NCI-H446 (cell line): ENCODE measurements around the gene CHI3L1.

ENCODE experiments used
- DNase-seq, 2 experiments: peaks; one replicate each; lab custom pipeline; 2025; lab: John Stamatoyannopoulos, UW

The CHI3L1 gene

GRCh38 chr1:203206129-203206687, 19.7 kb upstream of the CHI3L1 start:
- no peak for DNase-seq

GRCh38 chr1:203204756-203205155, 18.3 kb upstream of the CHI3L1 start:
- DNase-seq = no peak

GRCh38 chr1:203202431-203203245, 16.1 kb upstream of the CHI3L1 start:
- DNase-seq = no peak

- DNase-seq = no peak
Observed at GRCh38 chr1:203201516-203202205, 15.2 kb upstream of the CHI3L1 start.

- no peak for DNase-seq
Observed at GRCh38 chr1:203200916-203201315, 14.4 kb upstream of the CHI3L1 start.

GRCh38 chr1:203199816-203200571, 13.5 kb upstream of the CHI3L1 start:
- DNase-seq = no peak

- DNase-seq = no peak
Observed at GRCh38 chr1:203199481-203199815, 12.9 kb upstream of the CHI3L1 start.

GRCh38 chr1:203199002-203199401, 12.5 kb upstream of the CHI3L1 start:
- no peak for DNase-seq

- no peak for DNase-seq
Observed at GRCh38 chr1:203197625-203198024, 11.1 kb upstream of the CHI3L1 start.

- DNase-seq = no peak
Observed at GRCh38 chr1:203196371-203196770, 9.9 kb upstream of the CHI3L1 start.

- DNase-seq = no peak
Observed at GRCh38 chr1:203190949-203191348, 4.4 kb upstream of the CHI3L1 start.

- DNase-seq = no peak
Observed at GRCh38 chr1:203189951-203190352, 3.4 kb upstream of the CHI3L1 start.

GRCh38 chr1:203188686-203189232, 2.3 kb upstream of the CHI3L1 start:
- DNase-seq = no peak

GRCh38 chr1:203187689-203188264, 1.3 kb upstream of the CHI3L1 start:
- DNase-seq = no peak

- no peak for DNase-seq
Observed at GRCh38 chr1:203187304-203187685, 791 bp upstream of the CHI3L1 start.

GRCh38 chr1:203186091-203186445, 436 bp downstream of the CHI3L1 start:
- DNase-seq = no peak

- no peak for DNase-seq
Observed at GRCh38 chr1:203185585-203185984, 919 bp downstream of the CHI3L1 start.

GRCh38 chr1:203185061-203185461, 1.4 kb downstream of the CHI3L1 start:
- no peak for DNase-seq

GRCh38 chr1:203184467-203184866, 2.0 kb downstream of the CHI3L1 start:
- DNase-seq = no peak

- no peak for DNase-seq
Observed at GRCh38 chr1:203183828-203184227, 2.7 kb downstream of the CHI3L1 start.

GRCh38 chr1:203182387-203182953, 4.0 kb downstream of the CHI3L1 start:
- no peak for DNase-seq
